ENCODE measurements around the gene ZNRF2. TPM values are rescaled to one million over a fixed set of nuclear protein-coding genes. Genes with fewer than 3 reads are reported as not detected.
"Not testable (repeated sequence)": the region's sequence is repeated elsewhere in the genome, so short reads cannot be mapped to it uniquely, and the experiment has no call there.

The ZNRF2 gene
- total and polyA plus RNA-seq, 2 experiments from 2014 or later = 11.0 to 18.8 TPM

DNA sequence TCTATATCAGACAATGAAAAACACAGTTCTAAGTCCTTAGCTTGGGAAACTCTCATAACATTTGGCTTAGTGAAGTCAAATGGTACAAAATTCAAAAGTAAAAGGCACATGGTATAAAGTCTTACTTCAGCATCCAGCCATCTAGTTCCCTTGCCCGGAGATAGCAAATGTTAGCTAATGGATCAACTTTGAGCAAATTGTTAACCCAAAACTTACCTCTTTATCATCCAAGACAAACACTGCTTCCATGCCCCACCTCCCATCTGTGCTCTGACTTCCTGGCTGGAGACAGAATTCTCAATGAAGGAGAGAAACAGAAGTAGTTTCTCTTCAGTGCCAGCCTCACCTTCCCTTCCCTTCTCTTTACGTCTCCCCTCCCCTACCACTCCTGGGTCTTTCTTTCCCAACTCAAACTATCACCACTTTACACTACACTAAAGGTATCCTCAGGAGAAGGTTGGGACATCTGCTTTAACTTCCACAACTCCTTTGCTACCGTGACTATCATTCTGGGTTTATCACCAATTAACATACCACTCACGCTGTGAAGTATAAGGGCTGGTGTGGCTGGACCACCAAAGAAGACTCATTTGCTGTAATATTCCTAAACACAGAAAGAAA is 21.2 kb upstream of the ZNRF2 start:
- Histone ChIP-seq H3K4me3 (no peak overlapping the region), H3K4me1 (ENCODE audit: insufficient read depth) (peaks cover 7% of the 10 kb centered on the region), H4K20me1 (ENCODE audit: insufficient read depth, poor library complexity, severe bottlenecking) (no peaks in the 10 kb centered on the region), H2AFZ (peak overlapping the region; percentile 44), H3K36me3 (replicated peaks; ENCODE audit: insufficient read depth, low read depth) (no peaks in the 10 kb centered on the region), H3K4me2 (peak overlapping the region; percentile 63), H3K79me2 (no peaks in the 10 kb centered on the region), H3K27me3 (no peaks in the 10 kb centered on the region), H3K9me3 (ENCODE audit: low read depth) (no peaks in the 10 kb centered on the region), H3K9me2 (replicated peaks; ENCODE audit: insufficient read depth) (no peaks in the 10 kb centered on the region), H3K27ac (peak overlapping the region; percentile 73)
- TF ChIP-seq, protein P1, sequence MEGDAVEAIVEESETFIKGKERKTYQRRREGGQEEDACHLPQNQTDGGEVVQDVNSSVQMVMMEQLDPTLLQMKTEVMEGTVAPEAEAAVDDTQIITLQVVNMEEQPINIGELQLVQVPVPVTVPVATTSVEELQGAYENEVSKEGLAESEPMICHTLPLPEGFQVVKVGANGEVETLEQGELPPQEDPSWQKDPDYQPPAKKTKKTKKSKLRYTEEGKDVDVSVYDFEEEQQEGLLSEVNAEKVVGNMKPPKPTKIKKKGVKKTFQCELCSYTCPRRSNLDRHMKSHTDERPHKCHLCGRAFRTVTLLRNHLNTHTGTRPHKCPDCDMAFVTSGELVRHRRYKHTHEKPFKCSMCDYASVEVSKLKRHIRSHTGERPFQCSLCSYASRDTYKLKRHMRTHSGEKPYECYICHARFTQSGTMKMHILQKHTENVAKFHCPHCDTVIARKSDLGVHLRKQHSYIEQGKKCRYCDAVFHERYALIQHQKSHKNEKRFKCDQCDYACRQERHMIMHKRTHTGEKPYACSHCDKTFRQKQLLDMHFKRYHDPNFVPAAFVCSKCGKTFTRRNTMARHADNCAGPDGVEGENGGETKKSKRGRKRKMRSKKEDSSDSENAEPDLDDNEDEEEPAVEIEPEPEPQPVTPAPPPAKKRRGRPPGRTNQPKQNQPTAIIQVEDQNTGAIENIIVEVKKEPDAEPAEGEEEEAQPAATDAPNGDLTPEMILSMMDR (IDR thresholded peaks at IDR 0.05; ENCODE audit: poor library complexity) = no peak
- TF ChIP-seq EZH2phosphoT487 (IDR thresholded peaks at IDR 0.05; ENCODE audit: low read depth, severe bottlenecking, unreplicated experiment) = no peak
- 35% methylated on average over 4 of the region's 4 CpGs for WGBS (ENCODE audit: low lambda C conversion rate, missing lambda C conversion rate)
- no peak for DNase-seq (ENCODE audit: low spot score)

DNA sequence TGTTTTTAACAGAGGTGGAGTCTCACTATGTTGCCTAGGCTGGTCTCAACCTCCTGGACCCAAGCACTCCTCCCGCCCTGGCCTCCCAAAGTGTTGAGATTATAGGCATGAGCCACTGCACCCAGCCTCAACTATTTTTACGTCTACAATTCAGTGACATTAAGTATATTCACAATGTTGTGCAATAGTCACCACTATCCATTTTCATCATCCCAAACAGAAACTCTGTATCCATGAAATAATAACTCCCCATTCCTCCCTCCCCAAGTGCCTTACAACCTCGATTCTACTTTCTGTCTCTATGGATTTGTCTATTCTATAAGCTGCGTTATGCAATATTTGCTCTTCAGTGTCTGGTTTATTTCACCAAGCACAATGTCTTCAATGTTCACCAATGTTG is 20.3 kb upstream of the ZNRF2 start:
- Histone ChIP-seq H2AFZ (no peak overlapping the region), H3K27ac (no peak overlapping the region), H3K79me2 (no peaks in the 10 kb centered on the region), H3K4me3 (no peak overlapping the region), H3K4me2 (no peak overlapping the region), H3K36me3 (replicated peaks; ENCODE audit: insufficient read depth, low read depth) (no peaks in the 10 kb centered on the region), H3K9me2 (replicated peaks; ENCODE audit: insufficient read depth) (no peaks in the 10 kb centered on the region), H3K27me3 (no peaks in the 10 kb centered on the region), H3K4me1 (ENCODE audit: insufficient read depth) (peaks cover 7% of the 10 kb centered on the region), H4K20me1 (ENCODE audit: insufficient read depth, poor library complexity, severe bottlenecking) (no peaks in the 10 kb centered on the region), H3K9me3 (ENCODE audit: low read depth) (no peaks in the 10 kb centered on the region)
- TF ChIP-seq EZH2 (IDR thresholded peaks at IDR 0.05; ENCODE audit: borderline replicate concordance) (no peak), EZH2phosphoT487 (IDR thresholded peaks at IDR 0.05; ENCODE audit: low read depth, severe bottlenecking, unreplicated experiment) (no peak)
- TF ChIP-seq, protein P1 (IDR thresholded peaks at IDR 0.05; ENCODE audit: poor library complexity) = no peak
- no peak for DNase-seq (ENCODE audit: low spot score)
- 75% methylated on average over 4 of the region's 4 CpGs for WGBS (ENCODE audit: low lambda C conversion rate, missing lambda C conversion rate)

DNA sequence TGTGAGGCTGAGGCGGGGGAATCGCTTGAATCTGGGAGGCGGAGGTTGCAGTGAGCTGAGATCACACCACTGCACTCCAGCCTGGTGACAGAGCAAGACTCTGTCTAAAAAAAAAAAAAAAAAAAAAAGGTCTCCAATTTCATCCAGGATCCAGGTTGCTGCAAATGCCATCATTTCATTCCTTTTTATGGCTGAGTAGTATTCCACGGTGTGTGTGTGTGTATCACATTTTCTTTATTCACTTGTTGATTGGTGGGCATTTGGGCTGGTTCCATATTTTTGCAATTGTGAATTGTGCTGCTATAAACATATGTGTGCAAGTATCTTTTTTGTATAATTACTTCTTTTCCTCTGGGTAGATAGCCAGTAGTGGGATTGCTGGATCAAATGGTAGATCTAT is 19.2 kb upstream of the ZNRF2 start:
- not testable (repeated sequence) for H3K36me3 ChIP-seq (replicated peaks; ENCODE audit: insufficient read depth, low read depth); H3K27ac ChIP-seq; H3K9me2 ChIP-seq (replicated peaks; ENCODE audit: insufficient read depth); H3K4me1 ChIP-seq (ENCODE audit: insufficient read depth); H3K79me2 ChIP-seq; H3K27me3 ChIP-seq; H3K9me3 ChIP-seq (ENCODE audit: low read depth); H3K4me3 ChIP-seq; H2AFZ ChIP-seq; DNase-seq (ENCODE audit: low spot score); H4K20me1 ChIP-seq (ENCODE audit: insufficient read depth, poor library complexity, severe bottlenecking); H3K4me2 ChIP-seq
- 98% methylated on average over 4 of the region's 4 CpGs for WGBS (ENCODE audit: low lambda C conversion rate, missing lambda C conversion rate)

DNA sequence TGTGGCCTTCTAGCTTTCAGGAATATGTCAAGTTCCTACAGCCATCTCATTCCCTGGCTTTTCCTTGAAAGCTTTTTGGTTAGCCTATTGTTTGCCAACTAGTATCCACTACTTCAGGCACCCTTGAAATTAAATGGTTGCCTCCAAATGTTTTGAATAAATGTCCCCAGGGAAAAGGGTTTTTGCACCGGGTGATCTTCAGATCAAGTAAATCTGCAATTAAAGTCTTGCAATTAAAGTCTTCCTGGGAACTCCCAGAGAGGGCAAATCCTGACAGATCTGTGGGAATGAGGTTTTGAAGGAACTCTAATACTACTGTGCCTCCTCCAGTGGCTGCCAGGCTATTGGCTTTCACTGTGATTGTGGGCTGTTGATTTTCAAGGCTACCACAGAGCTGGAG is 17.7 kb upstream of the ZNRF2 start:
- no peak for DNase-seq (ENCODE audit: low spot score)
- Histone ChIP-seq H3K9me2 (replicated peaks; ENCODE audit: insufficient read depth) (no peaks in the 10 kb centered on the region), H3K4me3 (no peak overlapping the region), H3K27me3 (no peaks in the 10 kb centered on the region), H4K20me1 (ENCODE audit: insufficient read depth, poor library complexity, severe bottlenecking) (no peaks in the 10 kb centered on the region), H3K79me2 (no peaks in the 10 kb centered on the region), H3K9me3 (ENCODE audit: low read depth) (no peaks in the 10 kb centered on the region), H3K27ac (no peak overlapping the region), H3K4me1 (ENCODE audit: insufficient read depth) (peaks cover 7% of the 10 kb centered on the region), H3K4me2 (no peak overlapping the region), H2AFZ (no peak overlapping the region), H3K36me3 (replicated peaks; ENCODE audit: insufficient read depth, low read depth) (no peaks in the 10 kb centered on the region)
- no peak for TF ChIP-seq EZH2phosphoT487 (IDR thresholded peaks at IDR 0.05; ENCODE audit: low read depth, severe bottlenecking, unreplicated experiment)
- TF ChIP-seq EZH2 (IDR thresholded peaks at IDR 0.05; ENCODE audit: borderline replicate concordance) = no peak
- TF ChIP-seq, protein P1 (IDR thresholded peaks at IDR 0.05; ENCODE audit: poor library complexity) = no peak
- 76% methylated on average over 1 of the region's 1 CpG for WGBS (ENCODE audit: low lambda C conversion rate, missing lambda C conversion rate)
